Gastroesophageal sphincter (tissue), 4 donors: ENCODE measurements around the gene MBNL3. TPM values are rescaled to one million over a fixed set of nuclear protein-coding genes. Genes with fewer than 3 reads are reported as not detected.

ENCODE experiments used
- ATAC-seq: fragments of 150-250 bp; one replicate; pipeline ENCODE4 v1.9.1; 2016; ENCODE audit warnings: mild to moderate bottlenecking, moderate library complexity
- H3K27ac ChIP-seq, 4 donors: fragments of 200-600 bp; sonication (generic) in 3 of 4; 1 replicate in 3 of 4; 2 replicates in 1 of 4; pipeline ENCODE4 v1.5.1; 2016 to 2019
- H3K27me3 ChIP-seq: fragments of 200-600 bp; sonication (generic); one replicate; pipeline ENCODE4 v1.5.1; 2019
- H3K36me3 ChIP-seq, 2 donors: fragments of 200-600 bp; sonication (generic); one replicate each; pipeline ENCODE4 v1.5.1; 2019; ENCODE audit warnings: control low read depth in 1 of 2
- H3K4me1 ChIP-seq, 3 donors: fragments of 200-600 bp; sonication (generic); 1 replicate in 2 of 3; 2 replicates in 1 of 3; pipeline ENCODE4 v1.5.1; 2016 to 2019; ENCODE audit warnings: control low read depth in 2 of 3
- H3K4me3 ChIP-seq, 2 donors: fragments of 200-600 bp; sonication (generic); one replicate each; pipeline ENCODE4 v1.5.1; 2019; ENCODE audit warnings: mild to moderate bottlenecking in 1 of 2, moderate library complexity in 1 of 2
- H3K9me3 ChIP-seq, 3 donors: fragments of 200-600 bp; sonication (generic); one replicate each; pipeline ENCODE4 v1.5.1; 2017 to 2019; ENCODE audit warnings: control low read depth in 2 of 3
- CTCF ChIP-seq, 4 experiments: fragments of 200-600 bp in 2 of 4; fragments of 450-650 bp in 2 of 4; sonication (generic) in 1 of 4; IDR thresholded peaks; one replicate each; pipeline ENCODE4 v1.5.1; 2017 to 2019; ENCODE audit warnings: antibody characterized with exemption in 4 of 4, mild to moderate bottlenecking in 2 of 4, moderate library complexity in 2 of 4
- EP300 ChIP-seq: sonication (generic); formaldehyde crosslinking; IDR thresholded peaks from one replicate; pipeline ENCODE4 v1.6.1; 2017; ENCODE audit warnings: antibody characterized with exemption, mild to moderate bottlenecking
- POLR2A ChIP-seq, 2 donors: fragments of 450-650 bp; IDR thresholded peaks; one replicate each; pipeline ENCODE4 v1.6.1; 2017; ENCODE audit warnings: antibody characterized with exemption in 2 of 2, mild to moderate bottlenecking in 2 of 2, moderate library complexity in 1 of 2
- POLR2AphosphoS5 ChIP-seq: sonication (generic); formaldehyde crosslinking; IDR thresholded peaks from one replicate; pipeline ENCODE4 v1.6.1; 2017; ENCODE audit warnings: antibody characterized with exemption
- WGBS, 2 donors: methylation state at CpG; one replicate each; pipeline ENCODE4 v1.1.5; 2018; ENCODE audit warnings: low coverage in 1 of 2; 5-methylcytosine and 5-hydroxymethylcytosine counted together
- total RNA-seq, 4 donors: library from RNA; depleted of rRNA; stranded (reverse); fragments of >200 nt; gene quantifications; one replicate each; pipeline ENCODE4 v1.1.0, GENCODE V29; 2016

Gene MBNL3
- total RNA-seq, 4 donors from 2014 or later, result 3.9 to 13.5 (median 5.5) TPM

GRCh38 chrX:132435222-132435621 is 53.6 kb downstream of the MBNL3 start:
- 67 to 83% methylated on average over 1 of the region's 1 CpG for WGBS, 2 donors
- no peak overlapping the region for H3K4me3 ChIP-seq
- H3K9me3 ChIP-seq, result no peaks in the 10 kb centered on the region
- H3K4me1 ChIP-seq, result no peaks in the 10 kb centered on the region
- H3K27me3 ChIP-seq, result no peaks in the 10 kb centered on the region
- ATAC-seq, result no peak
- TF ChIP-seq POLR2AphosphoS5 (no peak), POLR2A (IDR thresholded peaks at IDR 0.05) (no peak), EP300 (no peak), CTCF (IDR thresholded peaks at IDR 0.05) (no peak)
- no peaks in the 10 kb centered on the region for H3K36me3 ChIP-seq
- H3K27ac ChIP-seq, result no peak overlapping the region

GRCh38 chrX:132433551-132433950 is 55.3 kb downstream of the MBNL3 start:
- no peaks in the 10 kb centered on the region for H3K9me3 ChIP-seq
- H3K27me3 ChIP-seq, result no peaks in the 10 kb centered on the region
- H3K27ac ChIP-seq, result no peak overlapping the region
- no peaks in the 10 kb centered on the region for H3K4me1 ChIP-seq
- WGBS, 2 donors, result 85% methylated on average over 4 of the region's 6 CpGs; no CpG with 5 or more reads in 1 of the 2 donors
- H3K36me3 ChIP-seq, result no peaks in the 10 kb centered on the region
- TF ChIP-seq POLR2AphosphoS5 (no peak), POLR2A (IDR thresholded peaks at IDR 0.05) (no peak), EP300 (no peak), CTCF (IDR thresholded peaks at IDR 0.05) (no peak)
- ATAC-seq, result no peak
- no peak overlapping the region for H3K4me3 ChIP-seq

DNA sequence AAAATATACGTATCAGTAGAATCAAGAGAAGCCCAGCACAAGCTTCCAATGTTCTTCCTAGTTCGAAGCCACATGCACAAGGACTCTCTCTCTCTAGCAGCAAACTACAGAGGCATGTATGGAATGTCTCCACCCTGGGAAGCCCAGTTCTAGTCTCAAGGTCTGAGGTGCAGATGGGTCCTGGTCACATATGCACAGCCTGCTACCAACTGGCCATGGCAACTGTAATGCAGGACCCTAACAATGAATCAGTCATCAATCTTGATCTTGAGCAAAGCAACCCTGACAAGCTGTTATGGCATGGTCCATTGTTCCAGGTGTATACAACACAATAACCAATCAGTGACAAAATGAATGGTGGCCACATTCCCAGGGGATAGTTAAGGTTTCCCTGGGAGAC is 55.8 kb downstream of the MBNL3 start:
- Histone ChIP-seq H3K9me3 (no peaks in the 10 kb centered on the region), H3K27ac (no peak overlapping the region), H3K4me1 (no peaks in the 10 kb centered on the region), H3K36me3 (no peaks in the 10 kb centered on the region), H3K4me3 (no peak overlapping the region), H3K27me3 (no peaks in the 10 kb centered on the region)
- no peak for ATAC-seq
- WGBS, 2 donors, result 58% methylated on average over 2 of the region's 2 CpGs; no CpG with 5 or more reads in 1 of the 2 donors
- TF ChIP-seq POLR2A (IDR thresholded peaks at IDR 0.05), result no peak
- no peak for TF ChIP-seq CTCF (IDR thresholded peaks at IDR 0.05)
- TF ChIP-seq EP300, result no peak
- TF ChIP-seq POLR2AphosphoS5, result no peak

DNA sequence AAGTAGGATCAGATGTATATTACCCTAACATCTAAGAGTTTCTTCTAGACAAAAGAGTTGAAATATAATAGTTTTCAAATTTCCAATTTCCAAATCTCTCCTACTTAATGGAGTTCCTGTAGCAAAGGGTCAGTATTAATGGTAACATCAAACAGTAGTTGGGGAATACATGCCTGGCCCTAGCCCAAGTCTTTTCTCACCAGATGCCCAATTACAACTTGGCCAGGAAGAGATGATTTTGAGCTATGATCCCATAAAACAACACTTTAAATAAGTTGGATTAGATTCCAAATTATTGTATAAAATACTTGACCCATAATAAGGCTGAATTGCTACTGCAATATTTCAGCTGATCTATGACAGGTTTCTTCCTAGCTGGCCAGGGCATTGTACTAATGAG is 59.9 kb downstream of the MBNL3 start:
- Histone ChIP-seq H3K27me3 (no peaks in the 10 kb centered on the region), H3K9me3 (no peaks in the 10 kb centered on the region), H3K4me1 (no peaks in the 10 kb centered on the region), H3K36me3 (no peaks in the 10 kb centered on the region), H3K4me3 (no peak overlapping the region), H3K27ac (no peak overlapping the region)
- no peak for ATAC-seq
- TF ChIP-seq EP300 (no peak), POLR2A (IDR thresholded peaks at IDR 0.05) (no peak), POLR2AphosphoS5 (no peak), CTCF (IDR thresholded peaks at IDR 0.05) (no peak)

GRCh38 chrX:132426695-132427281 is 62.0 kb downstream of the MBNL3 start:
- ATAC-seq, result no peak
- H3K36me3 ChIP-seq, result no peaks in the 10 kb centered on the region
- H3K4me1 ChIP-seq, result no peaks in the 10 kb centered on the region
- no peak overlapping the region for H3K27ac ChIP-seq
- 73 to 83% methylated on average over 1 of the region's 1 CpG for WGBS, 2 donors
- H3K27me3 ChIP-seq, result no peaks in the 10 kb centered on the region
- no peak for TF ChIP-seq POLR2A (IDR thresholded peaks at IDR 0.05)
- TF ChIP-seq CTCF (IDR thresholded peaks at IDR 0.05), result no peak
- TF ChIP-seq POLR2AphosphoS5, result no peak
- no peak for TF ChIP-seq EP300
- H3K4me3 ChIP-seq, result no peak overlapping the region
- H3K9me3 ChIP-seq, result no peaks in the 10 kb centered on the region
